Left ventricle myocardium superior (tissue), 1 donor: ENCODE data around the gene GNG2. TPM values are rescaled to one million over a fixed set of nuclear protein-coding genes. Genes with fewer than 3 reads are reported as not detected.
"Not testable (repeated sequence)": the region's sequence is repeated elsewhere in the genome, so short reads cannot be mapped to it uniquely, and the experiment has no call there.

Experiments
- ATAC-seq: fragments of 200-7000 bp; cut with Tn5 transposase; one replicate; pipeline ENCODE4 v1.9.1; 2020; ENCODE audit warnings: mild to moderate bottlenecking, moderate library complexity
- DNase-seq: peaks from one replicate; pipeline ENCODE4 v3.0.0-alpha.2; 2020
- intact Hi-C: fragments of 100-400 bp; cut with micrococcal nuclease; formaldehyde crosslinking; loops from one replicate; pipeline ENCODE4 v1.11.0; 2022
- total RNA-seq: library from RNA; stranded (reverse); fragmentation: NEBNext Ultra II Directional; extraction: Animal tissue kit (Norgen Biotek cat#: 25700); gene quantifications from one replicate; pipeline ENCODE4 v1.2.1, GENCODE V29; 2021
- donor health status: DM: no; HTN: yes; CAD: no; lungs with severe emphysema.

GNG2 gene
- total RNA-seq, 1 donor from 2014 or later, result 10.3 TPM

- ATAC-seq (peak; percentile 32), DNase-seq (peak; percentile 37)
- intact Hi-C loops, result no loop called here
Measured at GRCh38 chr14:51880835-51881580, 20.6 kb downstream of the GNG2 start.

GRCh38 chr14:51881636-51882035 lies 21.2 kb downstream of the GNG2 start:
- ATAC-seq (no peak), DNase-seq (no peak)
- intact Hi-C loops, result no loop called here

- intact Hi-C loops, result no loop called here
- DNase-seq, result no peak
- ATAC-seq, result no peak
Measured at GRCh38 chr14:51883232-51883631, 22.8 kb downstream of the GNG2 start.

- DNase-seq, result no peak
- ATAC-seq, result peak; percentile 85
- intact Hi-C loops, result no loop called here
Measured at GRCh38 chr14:51884086-51884927, 23.9 kb downstream of the GNG2 start.

GRCh38 chr14:51889851-51890250 lies 29.4 kb downstream of the GNG2 start:
- no peak for ATAC-seq
- DNase-seq, result no peak
- intact Hi-C loops, result no loop called here

- ATAC-seq (no peak), DNase-seq (no peak)
- intact Hi-C loops, result no loop called here
Measured at GRCh38 chr14:51894250-51894649, 33.8 kb downstream of the GNG2 start.

GRCh38 chr14:51895375-51895774 lies 35.0 kb downstream of the GNG2 start:
- DNase-seq (no peak), ATAC-seq (peak; percentile 42)
- intact Hi-C loops, result no loop called here

- intact Hi-C loops, result no loop called here
- no peak for DNase-seq
- ATAC-seq, result no peak
Measured at GRCh38 chr14:51897791-51898355, 37.5 kb downstream of the GNG2 start.

GRCh38 chr14:51901475-51902024 lies 41.1 kb downstream of the GNG2 start:
- intact Hi-C loops, result no loop called here
- DNase-seq, result no peak
- ATAC-seq, result no peak

GRCh38 chr14:51905656-51906121 lies 45.3 kb downstream of the GNG2 start:
- intact Hi-C loops, DNase-seq: not testable (repeated sequence)
- ATAC-seq, result peak; percentile 41

GRCh38 chr14:51908086-51908485 lies 47.7 kb downstream of the GNG2 start:
- no peak for ATAC-seq
- intact Hi-C loops, result no loop called here
- DNase-seq, result no peak

- ATAC-seq, result no peak
- DNase-seq, result no peak
- intact Hi-C loops, result no loop called here
Measured at GRCh38 chr14:51912112-51912786, 51.8 kb downstream of the GNG2 start.

- intact Hi-C loops, result no loop called here
- ATAC-seq, result no peak
- DNase-seq, result no peak
Measured at GRCh38 chr14:51914310-51914709, 53.9 kb downstream of the GNG2 start.

GRCh38 chr14:51917193-51917592 lies 56.8 kb downstream of the GNG2 start:
- peak; percentile 92 for ATAC-seq
- intact Hi-C loops, result no loop called here
- no peak for DNase-seq

- DNase-seq (no peak), ATAC-seq (no peak)
- intact Hi-C loops, result no loop called here
Measured at GRCh38 chr14:51921026-51921425, 60.6 kb downstream of the GNG2 start.

- intact Hi-C loops, result no loop called here
- peak; percentile 82 for ATAC-seq
- no peak for DNase-seq
Measured at GRCh38 chr14:51922624-51923023, 62.2 kb downstream of the GNG2 start.

- DNase-seq, result no peak
- ATAC-seq, result no peak
- intact Hi-C loops, result no loop called here
Measured at GRCh38 chr14:51924600-51924999, 64.2 kb downstream of the GNG2 start.

- DNase-seq, result no peak
- intact Hi-C loops, result no loop called here
- no peak for ATAC-seq
Measured at GRCh38 chr14:51925980-51926379, 65.6 kb downstream of the GNG2 start.

- ATAC-seq, result no peak
Measured at GRCh38 chr14:51926449-51926848, 66.0 kb downstream of the GNG2 start.

More at GRCh38 chr14:51926449-51926848, 66.0 kb downstream of the GNG2 start:
- DNase-seq, result no peak
- intact Hi-C loops, result no loop called here
